Neural cell (in vitro differentiated cells): Measurements from ENCODE around the gene RAC2. TPM values are rescaled to one million over a fixed set of nuclear protein-coding genes. Genes with fewer than 3 reads are reported as not detected.

ENCODE experiments used
- H2AFZ ChIP-seq: fragments of 200-600, 300-800 bp; sonication (generic), shearing (Covaris generic); 2 replicates; pipeline ENCODE4 v1.6.0; 2014; ENCODE audit warnings: low read depth, mild to moderate bottlenecking, antibody characterized with exemption, low read length, moderate library complexity
- H3F3A ChIP-seq: fragments of 200-600 bp; shearing (Covaris generic); 2 replicates; pipeline ENCODE4 v1.6.1; 2016; ENCODE audit warnings: mild to moderate bottlenecking, moderate library complexity, mixed read lengths, antibody characterized with exemption, low read length; ENCODE audit not compliant: insufficient read depth, poor library complexity, severe bottlenecking
- H3K27ac ChIP-seq: fragments of 200-600, 300-800 bp; sonication (generic), shearing (Covaris generic); 2 replicates; pipeline ENCODE4 v1.5.1; 2014; ENCODE audit warnings: mild to moderate bottlenecking, low read length, moderate library complexity
- H3K27me3 ChIP-seq: fragments of 300-800, 200-600 bp; sonication (generic), shearing (Covaris generic); 2 replicates; pipeline ENCODE4 v1.6.0; 2014; ENCODE audit warnings: mild to moderate bottlenecking, low read depth, low read length, moderate library complexity; ENCODE audit not compliant: insufficient read depth
- H3K36me3 ChIP-seq: fragments of 300-800, 200-600 bp; sonication (generic), shearing (Covaris generic); 2 replicates; pipeline ENCODE4 v1.5.1; 2014; ENCODE audit warnings: mild to moderate bottlenecking, antibody characterized with exemption, low read length, moderate library complexity; ENCODE audit not compliant: insufficient read depth
- H3K4me2 ChIP-seq: fragments of 300-800, 200-600 bp; sonication (generic), shearing (Covaris generic); 2 replicates; pipeline ENCODE4 v1.6.0; 2014; ENCODE audit warnings: mild to moderate bottlenecking, low read length
- H3K4me3 ChIP-seq: fragments of 300-800, 200-600 bp; sonication (generic), shearing (Covaris generic); 2 replicates; pipeline ENCODE4 v1.5.1; 2014; ENCODE audit warnings: mild to moderate bottlenecking, low read length, moderate library complexity
- H3K79me2 ChIP-seq: fragments of 200-600 bp; shearing (Covaris generic); replicated peaks from 2 replicates; pipeline ENCODE4 v1.6.0; 2014; ENCODE audit warnings: mild to moderate bottlenecking, low read length, moderate library complexity; ENCODE audit not compliant: insufficient read depth
- H3K9ac ChIP-seq: fragments of 300-800, 200-600 bp; sonication (generic), shearing (Covaris generic); 2 replicates; pipeline ENCODE4 v1.6.1; 2016; ENCODE audit warnings: mild to moderate bottlenecking, low read length, mixed read lengths
- H3K9me2 ChIP-seq: fragments of 200-600 bp; shearing (Covaris generic); 2 replicates; pipeline ENCODE4 v1.6.1; 2016; ENCODE audit warnings: mild to moderate bottlenecking, low read length, mixed read lengths; ENCODE audit not compliant: insufficient read depth
- H3K9me3 ChIP-seq: fragments of 200-600, 300-800 bp; sonication (generic), shearing (Covaris generic); 2 replicates; pipeline ENCODE4 v1.6.1; 2016; ENCODE audit warnings: mild to moderate bottlenecking, mixed run types, low read length, moderate library complexity, mixed read lengths
- H4K20me1 ChIP-seq: fragments of 200-600 bp; shearing (Covaris generic); 2 replicates; pipeline ENCODE4 v1.6.1; 2016; ENCODE audit warnings: mild to moderate bottlenecking, mixed run types; ENCODE audit not compliant: insufficient read depth
- CTCF ChIP-seq: fragments of 450-650 bp; IDR thresholded peaks from 2 replicates; pipeline ENCODE4 v1.5.1; 2014; ENCODE audit warnings: antibody characterized with exemption, mild to moderate bottlenecking, moderate library complexity; ENCODE audit not compliant: poor library complexity, severe bottlenecking
- EP300 ChIP-seq: fragments of 450-650 bp; conservative IDR thresholded peaks from 2 replicates; pipeline ENCODE4 v1.6.1; 2014; ENCODE audit warnings: antibody characterized with exemption, mild to moderate bottlenecking, moderate library complexity; ENCODE audit not compliant: poor library complexity, severe bottlenecking
- EZH2 ChIP-seq: fragments of 200-600, 300-800 bp; shearing (Covaris generic), sonication (generic); IDR thresholded peaks from 2 replicates; pipeline ENCODE4 v1.6.1; 2014; ENCODE audit warnings: antibody characterized with exemption, low read length, borderline replicate concordance, mild to moderate bottlenecking; ENCODE audit not compliant: insufficient read depth, poor library complexity, severe bottlenecking
- MXI1 ChIP-seq: fragments of 450-650 bp; conservative IDR thresholded peaks from 2 replicates; pipeline ENCODE4 v1.6.1; 2014; ENCODE audit warnings: antibody characterized with exemption, mild to moderate bottlenecking; ENCODE audit not compliant: poor library complexity, severe bottlenecking
- POLR2AphosphoS5 ChIP-seq: IDR thresholded peaks from 2 replicates; pipeline ENCODE4 v1.6.1; 2012
- RAD21 ChIP-seq: fragments of 450-650 bp; conservative IDR thresholded peaks from 2 replicates; pipeline ENCODE4 v1.6.1; 2014; ENCODE audit warnings: antibody characterized with exemption, mild to moderate bottlenecking, moderate library complexity
- REST ChIP-seq: IDR thresholded peaks from 2 replicates; pipeline ENCODE4 v1.6.1; 2012; ENCODE audit warnings: borderline replicate concordance
- SMC3 ChIP-seq: fragments of 450-650 bp; conservative IDR thresholded peaks from 2 replicates; pipeline ENCODE4 v1.6.1; 2014; ENCODE audit warnings: antibody characterized with exemption, mild to moderate bottlenecking, moderate library complexity; ENCODE audit not compliant: poor library complexity
- TAF1 ChIP-seq: IDR thresholded peaks from 2 replicates; pipeline ENCODE4 v1.6.1; 2012; ENCODE audit warnings: low read depth
- polyA plus RNA-seq: library from polyadenylated mRNA; depleted of rRNA; stranded (reverse); fragments of >200 nt; gene quantifications from 2 replicates; pipeline ENCODE4 v1.2.3, GENCODE V29; 2014

The RAC2 gene
- polyA plus RNA-seq, 1 donor from 2014 or later, result not detected

- TF ChIP-seq RAD21 (no peak), SMC3 (no peak), REST (no peak), CTCF (no peak), MXI1 (no peak), EP300 (peak; percentile 14), POLR2AphosphoS5 (peak; percentile 13), TAF1 (no peak), EZH2 (no peak)
- H3K36me3 ChIP-seq, result no peaks in the 10 kb centered on the region
- H3K27ac ChIP-seq, result no peak overlapping the region
- H3K4me3 ChIP-seq, result no peak overlapping the region
- H3K27me3 ChIP-seq, result no peaks in the 10 kb centered on the region
- no peaks in the 10 kb centered on the region for H4K20me1 ChIP-seq
- no peak overlapping the region for H3K9ac ChIP-seq
- no peaks in the 10 kb centered on the region for H3F3A ChIP-seq
- no peak overlapping the region for H3K4me2 ChIP-seq
- no peaks in the 10 kb centered on the region for H3K9me3 ChIP-seq
- H3K9me2 ChIP-seq, result no peaks in the 10 kb centered on the region
- H2AFZ ChIP-seq, result no peak overlapping the region
- no peaks in the 10 kb centered on the region for H3K79me2 ChIP-seq
Measured at GRCh38 chr22:37260155-37260795, 16.2 kb upstream of the RAC2 start.

- no peak overlapping the region for H3K4me3 ChIP-seq
- no peaks in the 10 kb centered on the region for H3F3A ChIP-seq
- no peaks in the 10 kb centered on the region for H3K9me3 ChIP-seq
- no peaks in the 10 kb centered on the region for H3K36me3 ChIP-seq
- H3K79me2 ChIP-seq, result no peaks in the 10 kb centered on the region
- H3K9me2 ChIP-seq, result no peaks in the 10 kb centered on the region
- no peaks in the 10 kb centered on the region for H4K20me1 ChIP-seq
- no peak overlapping the region for H3K9ac ChIP-seq
- no peaks in the 10 kb centered on the region for H3K27me3 ChIP-seq
- H3K4me2 ChIP-seq, result no peak overlapping the region
- H2AFZ ChIP-seq, result no peak overlapping the region
- H3K27ac ChIP-seq, result no peak overlapping the region
- peak; percentile 56 for TF ChIP-seq CTCF
- no peak for TF ChIP-seq EP300
Measured at GRCh38 chr22:37259540-37260029, 15.5 kb upstream of the RAC2 start.
